RKO (cell line): Measurements from ENCODE around the gene TMEM156.
"Not testable (repeated sequence)": the region's sequence is repeated elsewhere in the genome, so short reads cannot be mapped to it uniquely, and the experiment has no call there.

Experiments
- DNase-seq: peaks from one replicate; pipeline ENCODE4 v3.0.0-alpha.2; 2016; ENCODE audit warnings: low spot score

Gene TMEM156

DNA sequence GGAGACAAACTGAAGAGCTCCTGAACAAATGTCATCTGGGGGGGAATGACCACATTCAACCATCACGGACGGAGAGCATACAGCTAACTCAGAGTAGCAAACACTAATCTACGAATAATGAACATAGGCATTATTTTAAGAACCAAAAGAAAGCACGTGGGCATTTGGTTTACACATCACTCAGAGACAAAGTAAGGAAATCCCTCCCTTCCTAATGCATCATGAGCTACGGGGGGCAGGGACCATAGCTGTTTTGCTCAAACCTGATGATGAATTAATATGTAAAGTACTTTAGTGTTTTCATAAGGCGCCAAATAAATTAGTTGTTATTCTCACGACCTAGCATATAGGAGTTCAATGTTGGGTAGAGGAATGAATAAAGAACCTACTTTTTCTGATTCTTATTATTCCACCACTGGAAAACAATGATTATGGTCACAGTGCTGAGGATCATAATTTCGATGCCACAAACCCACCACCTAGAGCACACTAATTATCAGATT, 11.7 kb upstream of the TMEM156 start:
- no peak for DNase-seq

DNA sequence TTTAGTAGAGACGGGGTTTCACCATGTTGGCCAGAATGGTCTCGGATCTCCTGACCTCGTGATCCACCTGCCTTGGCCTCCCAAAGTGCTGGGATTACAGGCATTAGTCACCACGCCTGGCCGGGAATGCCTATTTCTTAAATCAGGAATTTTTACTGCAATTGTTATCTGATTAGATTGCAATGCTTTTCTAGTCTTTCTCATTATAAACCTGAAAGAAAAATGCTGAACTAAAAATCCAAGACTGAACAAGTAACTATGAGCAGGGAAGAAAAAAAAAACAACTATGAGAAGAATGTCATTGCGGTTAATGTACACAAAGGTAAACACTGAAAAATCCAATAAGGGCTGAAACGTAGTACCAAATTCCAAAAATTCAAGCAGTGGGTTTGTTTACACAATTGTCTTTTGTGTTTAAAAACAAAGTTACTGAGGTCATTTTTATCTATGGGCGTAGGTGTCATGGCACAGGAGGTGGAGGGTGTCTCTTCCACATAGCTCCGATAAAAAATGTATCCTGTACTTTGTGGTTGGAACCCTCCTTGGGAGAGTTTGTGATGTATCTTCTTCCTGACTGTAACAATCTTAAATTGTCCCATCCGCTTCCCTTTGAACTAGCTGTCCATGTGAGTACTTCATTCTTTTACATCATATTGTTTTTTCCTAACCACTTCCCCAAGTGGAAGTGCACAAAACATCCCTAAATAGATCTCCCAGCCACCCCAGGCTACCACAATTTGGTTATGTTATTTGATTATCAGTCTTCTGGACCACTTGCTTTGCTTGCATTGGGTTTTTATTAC, 11.1 kb upstream of the TMEM156 start:
- no peak for DNase-seq

DNA sequence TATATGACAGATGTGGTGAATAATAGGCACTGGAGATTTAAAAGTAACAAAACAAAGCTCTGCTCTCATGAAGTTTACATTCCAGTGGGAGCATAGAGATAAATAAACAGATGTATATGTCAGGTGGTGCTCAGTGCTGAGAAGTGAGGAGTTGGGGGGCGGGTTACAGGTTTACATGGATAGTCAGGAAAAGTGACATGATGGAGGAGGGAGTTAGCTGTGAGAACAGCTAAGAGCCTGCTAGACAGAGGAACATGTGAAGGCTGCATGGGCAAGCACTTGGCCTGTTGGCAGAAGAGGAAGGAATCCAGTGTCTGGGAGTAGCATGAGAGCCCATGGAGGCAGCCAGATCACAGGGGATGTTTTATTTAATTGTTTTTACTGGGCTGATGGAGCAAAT, 10.2 kb upstream of the TMEM156 start:
- DNase-seq, result no peak

DNA sequence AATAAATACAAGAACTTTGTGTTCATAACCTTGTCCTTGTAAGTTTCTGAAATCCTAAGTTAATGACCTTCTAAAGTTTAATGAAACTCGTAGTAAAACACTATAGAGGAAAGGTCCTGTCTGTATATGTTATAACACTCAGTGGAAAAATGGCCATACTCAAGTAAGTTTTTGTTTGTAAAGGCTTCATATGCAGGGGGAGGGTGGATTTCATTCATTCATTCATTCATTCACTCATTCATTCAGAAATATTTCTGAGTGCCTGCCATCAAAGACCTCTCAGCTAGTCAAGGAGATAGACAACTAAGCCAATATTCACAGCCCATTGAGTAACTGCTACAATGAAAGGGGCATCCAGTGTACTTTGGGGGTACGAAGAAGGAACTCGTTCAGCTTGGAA, 6.9 kb upstream of the TMEM156 start:
- no peak for DNase-seq

DNA sequence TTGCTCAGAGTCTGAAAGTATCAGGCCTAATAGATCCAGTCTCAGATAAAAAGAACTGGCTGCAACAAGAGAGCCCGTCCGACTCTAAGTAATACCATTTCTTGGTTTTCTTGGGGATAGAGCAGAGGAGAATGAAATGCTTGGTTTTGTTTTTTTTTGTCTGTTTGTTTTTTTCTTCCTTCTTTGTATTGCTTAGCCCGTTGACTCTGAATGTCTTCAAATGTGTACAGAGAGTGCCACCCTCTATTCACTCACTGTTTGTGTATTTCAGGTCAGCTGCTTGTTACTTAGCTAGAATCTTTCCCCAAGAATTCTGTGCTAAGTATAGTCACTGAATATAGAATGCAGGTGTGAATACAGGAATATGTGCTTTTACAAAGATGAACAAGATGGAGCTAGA, 5.7 kb upstream of the TMEM156 start:
- no peak for DNase-seq

DNA sequence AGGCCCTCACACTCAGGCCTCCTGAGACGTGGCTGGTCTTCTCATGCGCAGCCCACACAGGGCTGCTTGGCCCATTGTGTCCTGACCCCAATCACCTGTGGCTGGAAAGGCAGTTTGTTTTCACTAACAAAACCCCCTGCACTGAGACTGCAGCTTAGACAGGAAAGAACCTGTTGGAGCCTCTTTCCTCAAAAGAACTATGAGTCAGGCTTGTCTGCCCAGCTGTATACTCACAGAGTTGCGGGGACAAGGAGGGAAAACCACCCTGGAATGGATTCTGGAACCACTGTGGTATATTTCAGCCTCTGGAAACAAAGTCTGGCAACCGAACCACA, 5.2 kb upstream of the TMEM156 start:
- DNase-seq, result no peak

DNA sequence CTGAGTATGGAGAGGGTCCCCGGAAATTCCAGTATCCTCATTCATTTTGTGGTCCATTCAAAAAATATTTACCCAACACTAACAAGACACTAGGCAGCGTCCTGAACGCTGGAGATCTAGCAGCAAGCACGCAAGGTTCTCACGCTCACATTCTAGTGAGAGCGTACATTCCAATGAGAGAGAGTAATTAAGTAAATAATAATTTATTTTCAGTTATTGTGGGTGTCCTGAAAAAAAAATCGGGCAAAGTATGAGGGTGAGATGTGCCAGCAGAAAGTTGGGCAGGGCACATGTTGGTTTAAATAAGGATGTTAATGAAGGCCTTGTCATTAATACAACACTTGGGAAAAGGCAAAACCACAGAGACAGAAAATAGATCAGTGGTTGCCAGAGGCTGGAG, 4.0 kb upstream of the TMEM156 start:
- no peak for DNase-seq

DNA sequence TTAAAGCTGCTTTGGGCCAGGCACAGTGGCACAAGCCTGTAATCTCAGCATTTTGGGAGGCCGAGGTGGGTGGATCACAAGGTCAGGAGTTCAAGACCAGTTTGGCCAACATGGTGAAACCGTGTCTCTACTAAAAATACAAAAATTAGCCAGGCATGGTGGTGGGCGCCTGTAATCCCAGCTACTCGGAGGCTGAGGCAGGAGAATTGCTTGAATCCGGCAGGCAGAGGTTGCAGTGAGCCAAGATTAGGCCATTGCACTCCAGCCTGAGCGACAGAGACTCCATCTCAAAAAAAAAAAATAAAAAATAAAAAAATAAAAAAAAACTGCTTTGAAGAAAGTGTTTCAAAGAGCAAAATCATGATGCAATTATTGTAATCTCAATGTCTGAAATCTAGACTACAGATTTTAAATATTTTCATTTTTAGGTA, 604 bp downstream of the TMEM156 start:
- peak; percentile 38 for DNase-seq

DNA sequence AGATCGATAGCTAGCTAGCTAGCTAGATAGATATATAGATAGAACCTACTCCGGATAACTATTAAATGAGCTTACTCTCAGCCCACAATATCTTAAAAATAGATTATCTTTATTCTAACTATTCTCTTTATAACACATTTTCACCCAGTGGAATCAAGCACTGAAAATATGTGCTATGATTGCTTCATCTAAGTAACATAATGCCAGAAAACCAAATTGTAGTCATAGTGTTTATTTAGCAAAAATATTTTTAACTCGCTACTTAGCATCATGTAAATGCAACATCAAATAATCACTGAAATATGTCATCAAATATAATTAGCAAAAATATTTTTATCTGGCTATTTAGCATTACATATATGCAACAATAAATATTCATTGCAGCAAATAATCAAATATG, 1.5 kb downstream of the TMEM156 start:
- no peak for DNase-seq

DNA sequence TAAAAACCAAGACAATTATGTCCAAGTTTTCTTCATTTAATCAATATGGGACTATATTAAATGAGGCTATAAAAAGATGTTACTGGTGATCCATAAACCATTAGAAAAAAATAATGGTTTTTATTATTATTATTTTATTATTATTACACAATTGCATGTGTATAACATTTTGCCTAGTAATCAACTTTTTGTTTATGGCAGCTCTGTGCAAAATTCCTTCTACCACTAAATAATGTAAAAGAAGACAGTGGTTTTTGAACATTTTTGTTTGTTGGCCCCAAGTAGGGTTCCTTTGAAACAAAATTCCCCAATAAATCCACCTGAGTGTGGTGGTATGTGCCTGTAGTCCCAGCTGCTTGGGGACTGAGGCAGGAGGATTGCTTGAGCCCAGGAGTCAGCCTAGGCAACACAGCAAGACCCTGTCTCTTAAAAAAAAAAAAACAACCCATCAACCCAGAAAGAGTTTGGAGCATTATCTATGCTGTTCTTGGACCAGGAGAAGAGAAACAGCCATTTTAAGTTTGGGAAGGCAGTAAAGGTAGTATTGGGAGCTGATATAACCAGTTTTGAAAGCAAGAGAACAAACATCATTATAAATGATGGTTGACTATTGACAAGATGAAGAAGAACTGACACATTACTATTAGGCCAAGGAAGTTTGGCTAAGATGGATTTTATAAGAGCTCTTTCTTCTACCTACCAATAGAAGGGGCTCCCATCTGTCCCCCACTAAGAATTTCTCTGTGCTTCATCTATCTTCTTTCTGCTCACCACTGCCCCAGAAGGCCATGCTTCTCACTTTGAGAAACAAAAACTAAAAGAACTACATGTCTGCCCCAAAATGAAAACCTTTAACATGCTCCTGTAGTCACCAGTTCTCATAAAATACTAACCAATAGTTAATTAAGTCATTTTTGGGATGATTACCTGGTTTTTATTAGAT, 2.2 kb downstream of the TMEM156 start:
- peak; percentile 73 for DNase-seq

DNA sequence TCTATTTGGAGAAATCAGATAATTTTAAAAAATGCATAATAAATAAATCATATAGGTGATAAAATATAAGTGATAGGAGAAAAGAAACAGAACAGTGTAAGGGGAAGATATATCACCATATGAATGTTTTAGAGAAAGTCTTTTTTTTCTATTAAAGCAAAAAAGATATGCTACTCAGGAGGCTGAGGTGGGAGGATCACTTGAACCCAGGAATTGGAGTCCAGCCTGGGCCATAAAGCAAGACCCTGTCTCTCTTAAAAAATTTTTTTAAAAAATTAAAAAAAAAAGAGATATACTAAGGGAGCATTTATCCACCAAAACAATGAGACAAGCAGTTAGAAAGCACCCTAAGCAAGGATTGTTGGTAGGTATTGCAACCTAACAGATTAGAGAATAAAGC, 6.1 kb downstream of the TMEM156 start:
- no peak for DNase-seq

DNA sequence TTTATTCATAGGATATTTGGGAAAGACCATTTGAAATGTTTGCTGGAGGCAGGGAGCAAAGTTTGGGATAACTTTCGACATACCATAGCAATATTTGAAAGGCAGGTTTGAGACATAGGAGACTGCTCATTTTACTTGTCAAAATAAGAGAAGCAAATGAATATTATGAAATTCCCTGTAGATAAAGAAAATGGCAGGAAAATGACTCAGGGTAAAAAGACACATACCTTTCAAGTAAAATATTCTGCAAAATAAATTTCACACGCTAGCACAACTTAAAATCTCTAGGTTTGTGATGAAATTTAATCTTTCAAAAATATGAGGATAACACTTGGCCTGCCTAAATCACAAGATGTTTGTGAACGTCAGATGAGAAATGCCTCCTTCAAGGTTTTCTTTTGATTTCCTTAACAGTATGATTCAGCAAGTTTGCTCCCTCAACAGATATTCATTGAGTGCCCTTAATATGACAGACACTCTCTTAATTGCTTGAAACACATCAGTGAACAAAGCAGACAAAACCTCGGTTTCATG, 6.6 kb downstream of the TMEM156 start:
- DNase-seq, result no peak

DNA sequence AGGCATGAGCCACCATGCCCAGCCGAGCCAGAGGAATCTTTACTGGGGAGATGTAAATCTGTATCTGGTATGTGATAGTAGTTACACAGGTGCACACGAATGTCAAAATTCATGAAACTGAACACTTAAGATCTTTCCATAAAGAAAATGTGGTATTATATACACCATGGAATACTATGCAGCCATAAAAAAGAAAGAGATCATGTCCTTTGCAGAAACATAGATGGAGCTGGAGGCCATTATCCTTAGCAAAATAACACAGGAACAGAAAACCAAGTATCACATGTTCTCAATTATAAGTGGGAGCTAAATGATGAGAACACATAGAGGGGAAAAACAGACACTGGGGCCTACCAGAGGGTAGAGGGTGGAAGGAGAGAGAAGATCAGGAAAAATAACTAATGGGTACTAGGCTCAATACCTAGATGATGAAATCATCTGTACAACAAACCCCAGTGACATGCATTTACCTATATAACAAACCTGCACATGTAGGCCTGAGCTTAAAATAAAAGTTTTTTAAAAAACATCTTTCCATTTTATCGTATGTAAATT, 7.8 kb downstream of the TMEM156 start:
- no peak for DNase-seq

DNA sequence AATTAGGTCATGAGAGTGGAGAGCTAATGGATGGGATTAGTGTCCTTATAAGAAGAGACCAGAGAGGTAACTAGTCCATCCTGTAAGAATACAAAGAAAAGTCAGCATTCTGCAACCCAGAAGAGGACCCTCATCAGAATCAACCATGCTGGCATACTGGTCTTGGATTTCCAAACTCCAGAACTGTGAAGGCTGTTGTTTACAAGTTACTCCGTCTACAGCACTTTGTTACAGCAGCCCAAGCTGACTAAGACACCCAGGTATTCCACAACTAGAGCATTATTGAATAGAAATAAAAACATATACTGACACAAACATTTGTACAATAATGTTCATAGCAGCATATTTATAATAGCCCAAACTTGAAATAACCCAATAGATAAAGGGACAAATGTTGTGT, 9.2 kb downstream of the TMEM156 start:
- DNase-seq, result no peak

DNA sequence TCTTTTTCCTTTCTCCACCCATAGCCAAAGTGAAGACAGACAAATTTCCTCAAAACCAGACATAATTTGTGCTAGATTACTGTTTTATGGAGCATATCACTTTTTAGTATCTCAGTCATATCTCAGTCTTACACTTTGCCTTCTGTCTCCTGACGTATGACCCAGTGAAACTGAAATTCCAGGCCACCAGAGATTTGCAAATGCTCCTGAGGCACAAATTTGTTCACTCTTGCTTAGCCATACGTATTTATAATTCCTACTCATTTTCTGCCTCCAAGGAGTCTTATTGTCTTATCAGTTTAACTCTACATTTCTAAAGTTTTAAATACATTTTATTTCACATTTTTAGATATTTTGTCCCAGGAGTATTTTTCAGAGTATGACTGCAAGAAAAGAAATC, 10.0 kb downstream of the TMEM156 start:
- no peak for DNase-seq

DNA sequence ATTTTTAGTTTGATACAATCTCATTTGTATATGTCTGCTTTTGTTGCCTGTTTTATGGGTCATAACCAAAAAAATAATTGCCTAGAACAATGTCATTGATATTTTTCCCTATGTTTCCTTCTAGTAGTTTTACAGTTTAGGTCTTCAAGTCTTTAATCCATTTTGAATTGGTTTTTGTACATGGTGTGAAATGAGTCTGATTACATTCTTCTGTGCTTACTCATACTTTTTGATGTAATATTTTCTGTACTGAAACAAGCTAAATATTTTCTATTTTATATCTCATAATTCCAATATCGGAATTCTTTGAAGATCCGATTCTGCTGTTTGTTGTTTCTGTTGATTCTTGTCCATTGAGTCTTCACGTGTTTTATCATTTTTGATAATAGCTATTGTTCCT, 10.6 kb downstream of the TMEM156 start:
- no peak for DNase-seq

DNA sequence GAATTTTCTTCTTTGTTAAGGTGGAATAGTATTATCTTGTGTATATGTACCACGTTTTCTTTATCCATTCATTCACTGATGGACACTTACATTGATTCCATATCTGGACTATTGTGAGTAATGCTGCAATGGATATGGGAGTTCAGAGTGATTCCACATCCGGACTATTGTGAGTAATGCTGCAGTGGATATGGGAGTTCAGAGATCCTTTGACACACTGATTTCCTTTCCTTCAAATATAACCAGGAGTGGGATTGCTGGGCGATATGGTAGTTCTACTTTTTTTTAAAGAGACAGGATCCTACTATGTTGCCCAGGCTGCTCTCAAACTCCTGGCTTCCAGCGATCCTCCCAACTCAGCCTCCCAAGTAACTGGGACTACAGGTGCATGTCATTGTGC, 12.1 kb downstream of the TMEM156 start:
- peak; percentile 36 for DNase-seq

DNA sequence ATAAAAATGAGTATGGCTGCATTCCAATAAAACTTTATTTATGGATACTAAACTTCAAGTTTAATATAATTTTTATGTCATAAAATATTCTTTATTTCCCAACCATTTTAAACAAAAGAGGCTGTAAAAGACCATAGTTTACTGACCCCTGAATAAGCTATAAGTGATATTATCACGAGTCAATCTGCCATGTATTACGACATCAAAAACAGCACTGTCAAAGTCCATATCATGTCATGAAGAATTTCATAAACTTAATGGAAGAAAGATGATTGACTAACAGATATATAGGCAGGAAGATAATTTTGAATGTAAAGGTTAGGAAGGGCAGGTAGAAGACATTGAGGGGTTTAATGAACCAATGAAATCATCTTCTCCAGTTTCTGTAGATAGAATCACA, 18.2 kb downstream of the TMEM156 start:
- no peak for DNase-seq

DNA sequence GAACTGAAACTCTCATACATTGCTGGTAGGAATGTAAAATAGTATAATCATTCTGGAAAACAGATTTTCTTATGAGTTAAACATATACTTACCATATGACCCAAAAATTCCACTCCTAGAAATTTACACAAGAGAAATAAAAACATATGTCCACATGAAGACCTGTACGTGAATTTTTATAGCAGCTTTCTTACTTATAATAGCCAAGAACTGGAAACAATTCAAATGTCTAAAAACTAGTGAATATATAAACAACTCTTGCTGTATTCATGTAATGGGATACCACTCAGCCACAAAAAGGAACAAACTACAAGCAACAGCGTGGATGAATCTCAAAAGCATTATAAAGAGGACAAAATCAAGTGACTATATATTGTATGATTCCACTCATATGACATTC, 27.5 kb downstream of the TMEM156 start:
- DNase-seq, result no peak

DNA sequence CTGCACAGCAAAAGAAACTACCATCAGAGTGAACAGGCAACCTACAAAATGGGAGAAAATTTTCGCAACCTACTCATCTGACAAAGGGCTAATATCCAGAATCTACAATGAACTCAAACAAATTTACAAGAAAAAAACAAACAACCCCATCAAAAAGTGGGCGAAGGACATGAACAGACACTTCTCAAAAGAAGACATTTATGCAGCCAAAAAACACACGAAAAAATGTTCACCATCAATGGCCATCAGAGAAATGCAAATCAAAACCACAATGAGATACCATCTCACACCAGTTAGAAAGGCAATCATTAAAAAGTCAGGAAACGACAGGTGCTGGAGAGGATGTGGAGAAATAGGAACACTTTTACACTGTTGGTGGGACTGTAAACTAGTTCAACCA, 30.2 kb downstream of the TMEM156 start:
- DNase-seq, result not testable (repeated sequence)

DNA sequence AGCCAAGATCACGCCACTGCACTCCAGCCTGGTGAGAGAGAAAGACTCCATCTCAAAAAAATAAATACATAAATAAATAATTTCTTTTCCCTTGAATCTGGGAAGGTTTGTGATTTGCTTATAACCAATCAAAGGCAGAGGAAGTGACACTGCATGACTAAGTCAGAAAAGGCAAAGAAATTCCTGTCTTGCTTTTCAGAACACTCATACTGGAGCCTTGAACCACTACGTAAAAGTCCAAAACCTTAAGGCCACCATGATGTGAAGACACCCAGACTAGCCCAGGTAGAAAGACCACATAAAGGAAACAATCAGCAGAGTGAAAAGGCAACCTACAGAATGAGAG, 36.6 kb downstream of the TMEM156 start:
- DNase-seq, result no peak

DNA sequence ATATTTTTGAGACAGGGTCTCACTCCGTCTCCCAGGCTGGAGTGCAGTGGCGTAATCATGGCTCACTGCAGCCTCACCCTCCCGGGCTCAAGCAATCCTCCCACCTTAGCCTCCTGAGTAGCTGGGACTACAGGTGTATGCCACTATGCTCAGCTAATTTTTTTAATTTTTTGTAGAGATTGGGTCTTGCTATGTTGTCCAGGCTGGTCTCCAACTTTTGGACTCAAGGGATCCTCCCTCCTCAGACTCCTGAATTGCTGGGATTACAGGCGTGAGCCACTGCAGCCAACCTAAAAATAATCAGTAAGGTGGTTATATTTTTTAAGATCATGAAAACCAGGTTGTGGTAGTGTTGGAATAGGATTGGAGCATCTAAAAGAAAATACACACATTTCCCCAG, 38.1 kb downstream of the TMEM156 start:
- no peak for DNase-seq

DNA sequence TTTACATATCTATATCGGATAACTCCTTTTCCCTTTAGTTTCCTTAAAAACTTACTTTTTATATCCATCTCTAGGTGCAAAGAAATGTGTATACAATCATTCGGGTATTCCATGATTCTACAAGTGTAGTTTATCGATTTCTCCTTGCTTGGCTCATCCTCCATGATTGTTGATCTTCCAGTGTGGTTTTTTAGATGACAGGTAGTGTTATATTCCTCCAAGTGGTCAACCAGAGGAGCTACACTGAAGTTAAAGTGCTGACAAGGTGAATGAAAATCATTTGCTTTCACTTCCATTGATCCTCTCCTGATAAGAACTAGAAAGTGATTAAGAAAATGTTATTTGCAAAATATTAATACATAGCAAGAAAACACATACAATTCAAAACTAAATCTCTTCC, 38.5 kb downstream of the TMEM156 start:
- no peak for DNase-seq
